ENCODE results near the gene ATP11B. TPM values are rescaled to one million over a fixed set of nuclear protein-coding genes. Genes with fewer than 3 reads are reported as not detected.
"Not testable (repeated sequence)": the region's sequence is repeated elsewhere in the genome, so short reads cannot be mapped to it uniquely, and the experiment has no call there.

Gene ATP11B
- total and polyA plus RNA-seq, 2 experiments from 2014 or later: 5.8 to 24.7 TPM

DNA sequence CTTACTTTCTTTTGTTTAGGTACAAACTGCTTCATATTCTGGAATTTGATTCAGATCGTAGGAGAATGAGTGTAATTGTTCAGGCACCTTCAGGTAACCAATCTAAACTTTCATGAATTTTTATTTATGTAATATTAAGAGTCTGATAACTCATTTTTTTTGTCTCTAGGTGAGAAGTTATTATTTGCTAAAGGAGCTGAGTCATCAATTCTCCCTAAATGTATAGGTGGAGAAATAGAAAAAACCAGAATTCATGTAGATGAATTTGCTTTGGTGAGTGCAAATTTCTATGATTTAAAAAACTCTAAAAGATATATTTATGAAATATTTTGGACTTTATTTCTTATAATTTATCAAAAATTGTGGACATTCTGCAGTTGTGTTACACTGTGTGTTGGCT is 75.8 kb downstream of the ATP11B start (continued):
- TF ChIP-seq, protein P1, sequence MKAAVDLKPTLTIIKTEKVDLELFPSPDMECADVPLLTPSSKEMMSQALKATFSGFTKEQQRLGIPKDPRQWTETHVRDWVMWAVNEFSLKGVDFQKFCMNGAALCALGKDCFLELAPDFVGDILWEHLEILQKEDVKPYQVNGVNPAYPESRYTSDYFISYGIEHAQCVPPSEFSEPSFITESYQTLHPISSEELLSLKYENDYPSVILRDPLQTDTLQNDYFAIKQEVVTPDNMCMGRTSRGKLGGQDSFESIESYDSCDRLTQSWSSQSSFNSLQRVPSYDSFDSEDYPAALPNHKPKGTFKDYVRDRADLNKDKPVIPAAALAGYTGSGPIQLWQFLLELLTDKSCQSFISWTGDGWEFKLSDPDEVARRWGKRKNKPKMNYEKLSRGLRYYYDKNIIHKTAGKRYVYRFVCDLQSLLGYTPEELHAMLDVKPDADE (IDR thresholded peaks at IDR 0.05): no peak
- TF ChIP-seq EZH2phosphoT487 (IDR thresholded peaks at IDR 0.05; ENCODE audit: unreplicated experiment) (no peak), NANOG (IDR thresholded peaks at IDR 0.05; ENCODE audit: borderline replicate concordance) (no peak), STAT1 (IDR thresholded peaks at IDR 0.05; ENCODE audit: unreplicated experiment) (no peak), CREB1 (CRISPR knock-in tag; IDR thresholded peaks at IDR 0.05; ENCODE audit: low read depth) (no peak), EZH2 (IDR thresholded peaks at IDR 0.05; ENCODE audit: low read depth, unreplicated experiment) (no peak)
- TF ChIP-seq, protein P2, sequence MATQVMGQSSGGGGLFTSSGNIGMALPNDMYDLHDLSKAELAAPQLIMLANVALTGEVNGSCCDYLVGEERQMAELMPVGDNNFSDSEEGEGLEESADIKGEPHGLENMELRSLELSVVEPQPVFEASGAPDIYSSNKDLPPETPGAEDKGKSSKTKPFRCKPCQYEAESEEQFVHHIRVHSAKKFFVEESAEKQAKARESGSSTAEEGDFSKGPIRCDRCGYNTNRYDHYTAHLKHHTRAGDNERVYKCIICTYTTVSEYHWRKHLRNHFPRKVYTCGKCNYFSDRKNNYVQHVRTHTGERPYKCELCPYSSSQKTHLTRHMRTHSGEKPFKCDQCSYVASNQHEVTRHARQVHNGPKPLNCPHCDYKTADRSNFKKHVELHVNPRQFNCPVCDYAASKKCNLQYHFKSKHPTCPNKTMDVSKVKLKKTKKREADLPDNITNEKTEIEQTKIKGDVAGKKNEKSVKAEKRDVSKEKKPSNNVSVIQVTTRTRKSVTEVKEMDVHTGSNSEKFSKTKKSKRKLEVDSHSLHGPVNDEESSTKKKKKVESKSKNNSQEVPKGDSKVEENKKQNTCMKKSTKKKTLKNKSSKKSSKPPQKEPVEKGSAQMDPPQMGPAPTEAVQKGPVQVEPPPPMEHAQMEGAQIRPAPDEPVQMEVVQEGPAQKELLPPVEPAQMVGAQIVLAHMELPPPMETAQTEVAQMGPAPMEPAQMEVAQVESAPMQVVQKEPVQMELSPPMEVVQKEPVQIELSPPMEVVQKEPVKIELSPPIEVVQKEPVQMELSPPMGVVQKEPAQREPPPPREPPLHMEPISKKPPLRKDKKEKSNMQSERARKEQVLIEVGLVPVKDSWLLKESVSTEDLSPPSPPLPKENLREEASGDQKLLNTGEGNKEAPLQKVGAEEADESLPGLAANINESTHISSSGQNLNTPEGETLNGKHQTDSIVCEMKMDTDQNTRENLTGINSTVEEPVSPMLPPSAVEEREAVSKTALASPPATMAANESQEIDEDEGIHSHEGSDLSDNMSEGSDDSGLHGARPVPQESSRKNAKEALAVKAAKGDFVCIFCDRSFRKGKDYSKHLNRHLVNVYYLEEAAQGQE (IDR thresholded peaks at IDR 0.05; ENCODE audit: unreplicated experiment): no peak

GRCh38 chr3:182870917-182871316 is 77.6 kb downstream of the ATP11B start:
- H3K4me1 Mint-ChIP-seq; H2AFZ ChIP-seq; H3K27me3 Mint-ChIP-seq (ENCODE audit: insufficient read depth, low read depth, poor library complexity); H3K9me2 ChIP-seq (ENCODE audit: insufficient read depth); H3K4me2 ChIP-seq; H3F3A ChIP-seq (replicated peaks; ENCODE audit: low read depth); H3K4me3 Mint-ChIP-seq; H3K4me1 ChIP-seq (ENCODE audit: insufficient read depth); H3K79me2 ChIP-seq (replicated peaks; ENCODE audit: insufficient read depth); H3K9me3 Mint-ChIP-seq; H3K27ac ChIP-seq (ENCODE audit: low read depth); H4K20me1 ChIP-seq (replicated peaks; ENCODE audit: insufficient read depth); H3K4me3 ChIP-seq; H3K27ac Mint-ChIP-seq; H3K27me3 ChIP-seq (ENCODE audit: insufficient read depth); DNase-seq (ENCODE audit: low spot score); ATAC-seq: not testable (repeated sequence)
- peaks cover 10% of the 10 kb centered on the region for H3K36me3 ChIP-seq (ENCODE audit: insufficient read depth)
- H3K36me3 Mint-ChIP-seq (ENCODE audit: low read depth): peaks cover 13% of the 10 kb centered on the region

GRCh38 chr3:182879031-182879611 is 85.8 kb downstream of the ATP11B start:
- peaks cover 8% of the 10 kb centered on the region; the same call in 2 of the 3 replicates for H3K4me1 Mint-ChIP-seq
- Histone ChIP-seq H3K27me3 (ENCODE audit: insufficient read depth) (no peaks in the 10 kb centered on the region), H3K79me2 (replicated peaks; ENCODE audit: insufficient read depth) (no peaks in the 10 kb centered on the region), H3K9me2 (ENCODE audit: insufficient read depth) (no peaks in the 10 kb centered on the region), H4K20me1 (replicated peaks; ENCODE audit: insufficient read depth) (no peaks in the 10 kb centered on the region), H3K4me2 (no peak overlapping the region), H3F3A (replicated peaks; ENCODE audit: low read depth) (no peaks in the 10 kb centered on the region), H3K4me1 (ENCODE audit: insufficient read depth) (peaks cover 4% of the 10 kb centered on the region), H2AFZ (no peak overlapping the region), H3K27ac (ENCODE audit: low read depth) (no peak overlapping the region), H3K4me3 (no peak overlapping the region), H3K36me3 (ENCODE audit: insufficient read depth) (no peaks in the 10 kb centered on the region)
- no peaks in the 10 kb centered on the region for H3K27me3 Mint-ChIP-seq (ENCODE audit: insufficient read depth, low read depth, poor library complexity)
- ATAC-seq: no peak
- no peaks in the 10 kb centered on the region for H3K9me3 Mint-ChIP-seq
- no peak for DNase-seq (ENCODE audit: low spot score)
- H3K4me3 Mint-ChIP-seq: no peak overlapping the region
- H3K27ac Mint-ChIP-seq: no peak overlapping the region
- H3K36me3 Mint-ChIP-seq (ENCODE audit: low read depth): no peaks in the 10 kb centered on the region; the same call in 2 of the 3 replicates
- TF ChIP-seq CTCF (conservative IDR thresholded peaks at IDR 0.05; ENCODE audit: low read depth in 2 of 2) (no peak), NANOG (IDR thresholded peaks at IDR 0.05; ENCODE audit: borderline replicate concordance) (no peak), POLR2AphosphoS5 (IDR thresholded peaks at IDR 0.05; ENCODE audit: low read depth) (no peak), EZH2phosphoT487 (IDR thresholded peaks at IDR 0.05; ENCODE audit: unreplicated experiment) (no peak), ZNF331 (CRISPR knock-in tag; IDR thresholded peaks at IDR 0.05; ENCODE audit: low read depth) (no peak), JUNB (IDR thresholded peaks at IDR 0.05; ENCODE audit: unreplicated experiment) (no peak)
- TF ChIP-seq, protein P1 (IDR thresholded peaks at IDR 0.05): no peak
- TF ChIP-seq, protein P2 (IDR thresholded peaks at IDR 0.05; ENCODE audit: unreplicated experiment): no peak
